Breast epithelium (tissue), 4 donors: ENCODE measurements around the gene RPIA. TPM values are rescaled to one million over a fixed set of nuclear protein-coding genes. Genes with fewer than 3 reads are reported as not detected.
"Not testable (repeated sequence)": the region's sequence is repeated elsewhere in the genome, so short reads cannot be mapped to it uniquely, and the experiment has no call there.

Source experiments
- DNase-seq, 2 donors: peaks; one replicate each; pipeline ENCODE4 v3.0.0-alpha.2; 2019; ENCODE audit warnings: low spot score in 2 of 2
- H3K27ac ChIP-seq, 2 donors: fragments of 200-600 bp; sonication (generic) in 1 of 2; one replicate each; pipeline ENCODE4 v1.5.1; 2016 to 2019; ENCODE audit warnings: mild to moderate bottlenecking in 1 of 2
- H3K27me3 ChIP-seq, 2 donors: fragments of 200-600 bp; sonication (generic) in 1 of 2; one replicate each; pipeline versions ENCODE4 v1.5.1 to v1.6.0; 2017 to 2019; ENCODE audit warnings: control low read depth in 1 of 2, mild to moderate bottlenecking in 1 of 2
- H3K36me3 ChIP-seq: fragments of 200-600 bp; one replicate; pipeline ENCODE4 v1.5.1; 2019
- H3K4me1 ChIP-seq, 2 donors: fragments of 200-600 bp; sonication (generic); one replicate each; pipeline ENCODE4 v1.5.1; 2016 to 2019; ENCODE audit warnings: control low read depth in 1 of 2
- H3K4me3 ChIP-seq, 3 donors: fragments of 200-600 bp; sonication (generic); 1 replicate in 2 of 3; 2 replicates in 1 of 3; pipeline ENCODE4 v1.5.1; 2016 to 2019; ENCODE audit warnings: mild to moderate bottlenecking in 3 of 3, moderate library complexity in 2 of 3
- H3K9me3 ChIP-seq, 2 donors: fragments of 200-600 bp; sonication (generic) in 1 of 2; one replicate each; pipeline ENCODE4 v1.5.1; 2016 to 2019; ENCODE audit warnings: control low read depth in 1 of 2
- POLR2A ChIP-seq: fragments of 450-650 bp; IDR thresholded peaks from one replicate; pipeline ENCODE4 v1.6.1; 2016; ENCODE audit warnings: antibody characterized with exemption, mild to moderate bottlenecking, moderate library complexity
- POLR2AphosphoS5 ChIP-seq, 3 donors: sonication (generic); formaldehyde crosslinking; IDR thresholded peaks; one replicate each; pipeline ENCODE4 v1.6.1; 2017; ENCODE audit warnings: antibody characterized with exemption in 3 of 3
- intact Hi-C: fragments of 100-400 bp; cut with DNase I; formaldehyde crosslinking; loops from one replicate; pipeline ENCODE4 v1.15.1; 2023; ENCODE audit warnings: low total_unique reads
- total RNA-seq, 3 donors: library from RNA; depleted of rRNA; stranded (reverse); fragments of >200 nt; gene quantifications; one replicate each; pipeline ENCODE4 v1.1.0, GENCODE V29; 2016
- TF ChIP-seq, protein P1 (sequence below), 3 donors: fragments of 450-650 bp; IDR thresholded peaks; one replicate each; pipeline ENCODE4 v1.5.1; 2016 to 2017; ENCODE audit warnings: antibody characterized with exemption in 3 of 3, mild to moderate bottlenecking in 3 of 3, moderate library complexity in 3 of 3

Gene RPIA
- total RNA-seq, 3 donors from 2014 or later, result 9.9 to 15.4 (median 10.4) TPM

GRCh38 chr2:88765154-88765888, 73.8 kb downstream of the RPIA start:
- intact Hi-C loops, result no loop called here
- TF ChIP-seq POLR2A (no peak), POLR2AphosphoS5 (IDR thresholded peaks at IDR 0.05) (no peak)
- TF ChIP-seq, protein P1, sequence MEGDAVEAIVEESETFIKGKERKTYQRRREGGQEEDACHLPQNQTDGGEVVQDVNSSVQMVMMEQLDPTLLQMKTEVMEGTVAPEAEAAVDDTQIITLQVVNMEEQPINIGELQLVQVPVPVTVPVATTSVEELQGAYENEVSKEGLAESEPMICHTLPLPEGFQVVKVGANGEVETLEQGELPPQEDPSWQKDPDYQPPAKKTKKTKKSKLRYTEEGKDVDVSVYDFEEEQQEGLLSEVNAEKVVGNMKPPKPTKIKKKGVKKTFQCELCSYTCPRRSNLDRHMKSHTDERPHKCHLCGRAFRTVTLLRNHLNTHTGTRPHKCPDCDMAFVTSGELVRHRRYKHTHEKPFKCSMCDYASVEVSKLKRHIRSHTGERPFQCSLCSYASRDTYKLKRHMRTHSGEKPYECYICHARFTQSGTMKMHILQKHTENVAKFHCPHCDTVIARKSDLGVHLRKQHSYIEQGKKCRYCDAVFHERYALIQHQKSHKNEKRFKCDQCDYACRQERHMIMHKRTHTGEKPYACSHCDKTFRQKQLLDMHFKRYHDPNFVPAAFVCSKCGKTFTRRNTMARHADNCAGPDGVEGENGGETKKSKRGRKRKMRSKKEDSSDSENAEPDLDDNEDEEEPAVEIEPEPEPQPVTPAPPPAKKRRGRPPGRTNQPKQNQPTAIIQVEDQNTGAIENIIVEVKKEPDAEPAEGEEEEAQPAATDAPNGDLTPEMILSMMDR (IDR thresholded peaks at IDR 0.05), result no peak
- peak overlapping the region; percentile 13 to 64 (median 41) for H3K4me3 ChIP-seq
- no peaks in the 10 kb centered on the region for H3K4me1 ChIP-seq
- H3K36me3 ChIP-seq, result no peaks in the 10 kb centered on the region
- no peak for DNase-seq
- no peaks in the 10 kb centered on the region for H3K9me3 ChIP-seq
- no peak overlapping the region for H3K27ac ChIP-seq
- peaks cover 0 to 17% of the 10 kb centered on the region in 2 donors for H3K27me3 ChIP-seq

DNA sequence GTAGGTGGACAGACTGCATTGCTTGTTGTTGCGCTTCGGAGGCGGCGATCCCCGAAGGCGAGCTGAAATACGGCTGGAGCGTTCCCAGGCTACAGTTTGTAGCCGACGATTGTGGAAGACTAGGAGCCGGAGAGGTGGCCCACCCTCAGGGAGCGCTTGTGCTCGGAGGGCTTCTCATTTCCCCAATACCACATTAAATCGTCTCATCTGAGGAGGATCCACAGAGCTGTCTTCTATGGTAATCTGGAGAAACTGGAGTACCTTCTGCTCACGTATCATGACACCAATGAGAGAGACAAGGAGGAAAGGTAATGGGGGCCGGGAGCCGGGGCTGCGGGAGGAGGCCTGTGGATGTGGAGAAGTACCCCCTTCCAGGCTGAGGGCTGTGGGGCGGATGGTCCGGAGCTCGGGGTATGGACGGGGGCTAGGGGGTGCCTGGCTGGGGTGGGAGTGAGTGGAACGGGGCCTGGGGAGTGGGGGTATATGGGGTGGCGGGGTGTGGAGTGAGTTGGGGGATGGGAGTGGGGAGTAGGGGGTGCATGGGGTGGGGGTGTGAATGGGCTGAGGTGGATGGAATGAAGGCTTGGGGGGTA, 74.5 kb downstream of the RPIA start:
- Histone ChIP-seq H3K4me3 (peak overlapping the region; percentile 13 to 64 (median 41)), H3K27me3 (peaks cover 0 to 17% of the 10 kb centered on the region in 2 donors)
- H3K27ac ChIP-seq, H3K4me1 ChIP-seq, H3K36me3 ChIP-seq, DNase-seq, intact Hi-C loops, H3K9me3 ChIP-seq: not testable (repeated sequence)

- no peak for DNase-seq
- intact Hi-C loops, result no loop called here
- peaks cover 0 to 7% of the 10 kb centered on the region in 2 donors for H3K27me3 ChIP-seq
- H3K27ac ChIP-seq, result no peak overlapping the region
- no peak for TF ChIP-seq POLR2AphosphoS5 (IDR thresholded peaks at IDR 0.05)
- TF ChIP-seq, protein P1 (IDR thresholded peaks at IDR 0.05), result no peak
- TF ChIP-seq POLR2A, result no peak
- no peaks in the 10 kb centered on the region for H3K9me3 ChIP-seq
- no peaks in the 10 kb centered on the region for H3K36me3 ChIP-seq
- H3K4me1 ChIP-seq, result no peaks in the 10 kb centered on the region
- H3K4me3 ChIP-seq, result no peak overlapping the region
Measured at GRCh38 chr2:88770016-88770415, 78.5 kb downstream of the RPIA start.

- H3K9me3 ChIP-seq, H3K27me3 ChIP-seq, DNase-seq, H3K4me1 ChIP-seq, H3K36me3 ChIP-seq, H3K27ac ChIP-seq, intact Hi-C loops, H3K4me3 ChIP-seq: not testable (repeated sequence)
Measured at GRCh38 chr2:88773233-88774028, 82.0 kb downstream of the RPIA start.

GRCh38 chr2:88789213-88789612, 97.7 kb downstream of the RPIA start:
- H3K4me1 ChIP-seq, H3K27me3 ChIP-seq, H3K27ac ChIP-seq, H3K4me3 ChIP-seq, H3K36me3 ChIP-seq, DNase-seq, H3K9me3 ChIP-seq, intact Hi-C loops: not testable (repeated sequence)

DNA sequence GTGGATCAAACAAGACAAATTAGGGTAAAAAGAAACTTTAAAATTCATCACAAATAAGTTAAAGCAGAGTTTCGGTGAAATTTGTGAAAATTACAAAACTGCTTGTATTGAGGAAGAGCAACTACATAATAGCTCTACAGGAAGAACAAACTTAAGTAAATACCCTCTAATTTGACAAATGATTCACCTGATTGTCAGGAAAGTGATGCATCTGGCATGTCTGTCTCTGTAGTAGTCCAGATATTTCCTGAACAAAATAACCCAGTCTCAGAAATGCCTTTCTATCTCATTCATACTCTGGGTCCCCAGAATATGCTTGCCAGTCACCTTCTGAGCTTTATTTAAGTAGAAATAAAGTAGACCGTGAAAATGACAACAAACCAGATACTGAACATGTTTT, 104.5 kb downstream of the RPIA start:
- H3K4me1 ChIP-seq, H3K27ac ChIP-seq, DNase-seq, H3K36me3 ChIP-seq, H3K27me3 ChIP-seq, H3K9me3 ChIP-seq, H3K4me3 ChIP-seq, intact Hi-C loops: not testable (repeated sequence)

DNA sequence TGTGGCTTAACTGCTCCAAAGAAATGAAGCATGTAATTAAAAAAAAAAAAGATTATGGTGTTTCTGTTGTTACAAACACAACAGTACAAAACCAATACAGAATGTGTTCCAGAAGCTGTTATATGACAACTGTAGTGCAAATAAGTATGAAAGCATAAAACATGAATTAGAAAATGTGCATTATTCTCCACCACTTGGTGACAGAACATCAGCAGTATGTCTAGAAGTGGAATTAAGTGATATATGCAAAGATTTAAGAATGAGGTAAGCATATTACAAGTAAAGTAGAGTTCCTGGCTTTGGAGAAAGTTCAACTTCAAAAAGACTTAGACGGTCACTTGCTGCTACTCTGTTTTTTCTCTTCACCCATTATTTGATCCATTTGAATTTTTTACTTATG, 105.0 kb downstream of the RPIA start:
- H3K27ac ChIP-seq, H3K9me3 ChIP-seq, H3K4me1 ChIP-seq, H3K36me3 ChIP-seq, DNase-seq, H3K27me3 ChIP-seq, intact Hi-C loops, H3K4me3 ChIP-seq: not testable (repeated sequence)

DNA sequence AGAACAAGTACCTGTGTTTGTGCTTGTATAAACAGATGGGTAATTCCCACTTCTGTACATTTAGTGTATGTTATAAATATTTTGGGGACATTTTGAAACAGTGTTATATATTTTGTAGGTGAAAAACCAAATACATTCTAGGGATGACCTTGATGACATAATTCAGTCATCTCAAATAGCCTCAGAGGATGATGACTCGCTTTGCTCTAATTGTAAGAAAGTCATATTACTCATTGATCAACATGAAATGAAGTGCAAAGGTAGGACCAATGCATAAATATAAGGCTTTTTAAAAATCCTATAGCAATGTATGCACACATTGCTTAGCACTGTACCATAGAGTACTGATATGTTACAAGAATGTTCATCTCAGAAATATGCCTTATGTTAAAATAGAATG, 105.7 kb downstream of the RPIA start:
- H3K27me3 ChIP-seq, H3K36me3 ChIP-seq, DNase-seq, intact Hi-C loops, H3K9me3 ChIP-seq, H3K4me3 ChIP-seq, H3K4me1 ChIP-seq, H3K27ac ChIP-seq: not testable (repeated sequence)
